ENCODE results near the gene NEK6. TPM values are rescaled to one million over a fixed set of nuclear protein-coding genes. Genes with fewer than 3 reads are reported as not detected.

NEK6 gene
- total RNA-seq, 1 experiment from 2014 or later = 28.4 TPM

DNA sequence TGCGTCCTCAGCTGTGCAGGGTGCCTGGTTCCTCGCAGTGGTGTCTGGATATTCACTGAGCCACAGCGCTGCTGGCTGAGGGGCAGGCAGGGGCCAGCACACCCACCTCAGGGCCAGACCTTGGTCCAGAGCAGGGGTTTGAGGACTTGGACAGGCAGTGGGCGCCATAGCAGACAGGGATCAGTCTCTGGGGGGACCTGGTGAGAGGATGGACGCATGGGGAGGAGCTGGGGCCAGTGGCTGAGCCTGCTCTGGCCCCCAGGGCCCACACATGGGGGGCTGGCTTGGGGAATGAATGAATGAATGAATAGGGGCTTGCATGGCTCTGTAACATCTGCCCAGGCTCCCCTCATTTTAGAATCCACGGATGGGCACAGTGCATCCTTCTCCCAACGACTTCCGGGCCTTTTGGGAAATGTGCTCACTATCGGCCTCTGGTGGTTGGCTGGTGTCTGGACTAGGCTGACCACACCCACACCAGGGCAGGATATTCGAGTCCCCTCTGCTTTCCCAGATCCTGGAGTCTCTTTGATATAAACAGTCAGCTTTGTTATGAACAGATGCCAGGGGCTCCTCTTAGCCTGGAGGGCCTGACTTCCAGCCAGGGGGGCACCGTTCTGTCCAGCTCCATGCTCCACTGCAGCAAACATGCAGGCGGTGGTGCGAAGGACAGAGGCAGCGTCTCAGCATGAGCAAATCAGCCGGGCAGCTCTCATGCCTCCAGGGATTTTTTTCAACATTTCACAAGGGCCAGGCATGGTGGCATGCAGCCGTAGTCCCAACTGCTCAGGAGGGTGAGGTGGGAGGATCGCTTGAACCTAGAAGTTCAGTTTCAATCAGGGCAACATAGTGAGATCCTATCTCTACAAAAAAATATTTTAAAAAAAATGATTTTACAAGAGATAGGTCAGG lies 62.6 kb downstream of the NEK6 start:
- H3K27me3 ChIP-seq = no peaks in the 10 kb centered on the region
- peaks cover 15% of the 10 kb centered on the region for H3K36me3 ChIP-seq
- no peak overlapping the region for H3K27ac ChIP-seq
- H3K4me1 ChIP-seq = peaks cover 14% of the 10 kb centered on the region
- DNase-seq = peak; percentile 84 to 92
- no peak overlapping the region for H3K4me3 ChIP-seq
- H3K9me3 ChIP-seq (replicated peaks) = no peaks in the 10 kb centered on the region

GRCh38 chr9:124321416-124321815 lies 63.7 kb downstream of the NEK6 start:
- H3K4me3 ChIP-seq = no peak overlapping the region
- H3K27ac ChIP-seq = no peak overlapping the region
- H3K4me1 ChIP-seq = peaks cover 14% of the 10 kb centered on the region
- H3K27me3 ChIP-seq = no peaks in the 10 kb centered on the region
- H3K36me3 ChIP-seq = peaks cover 8% of the 10 kb centered on the region; the same call in 1 of the 2 replicates
- DNase-seq = no peak
- H3K9me3 ChIP-seq (replicated peaks) = no peaks in the 10 kb centered on the region

DNA sequence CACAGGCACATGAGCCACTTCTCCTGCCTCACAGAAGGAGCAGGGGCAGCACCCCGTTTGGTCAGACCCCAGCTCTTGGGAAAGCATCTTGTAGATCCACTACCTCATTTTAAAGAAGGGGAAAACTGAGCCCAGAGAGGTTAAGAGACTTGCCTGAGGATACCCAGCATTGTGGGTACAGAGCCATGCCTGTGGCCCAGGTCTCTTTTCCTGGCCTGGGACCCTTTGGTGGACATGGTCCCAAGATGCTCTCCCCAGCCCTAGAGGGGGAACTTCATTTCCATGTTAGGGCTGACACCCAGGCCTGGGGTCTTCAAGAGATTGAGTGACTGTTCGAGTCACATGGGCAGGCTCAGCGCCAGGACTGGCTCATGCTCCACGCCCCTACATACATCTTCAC lies 64.2 kb downstream of the NEK6 start:
- Histone ChIP-seq H3K36me3 (peaks cover 8% of the 10 kb centered on the region; the same call in 1 of the 2 replicates), H3K4me1 (peaks cover 14% of the 10 kb centered on the region), H3K27me3 (no peaks in the 10 kb centered on the region), H3K9me3 (replicated peaks) (no peaks in the 10 kb centered on the region), H3K27ac (no peak overlapping the region), H3K4me3 (no peak overlapping the region)
- DNase-seq = no peak

- peaks cover 14% of the 10 kb centered on the region for H3K4me1 ChIP-seq
- peak; percentile 51 to 77 for DNase-seq
- no peak overlapping the region for H3K4me3 ChIP-seq
- H3K27me3 ChIP-seq = no peaks in the 10 kb centered on the region
- H3K36me3 ChIP-seq = peaks cover 2% of the 10 kb centered on the region; the same call in 1 of the 2 replicates
- H3K27ac ChIP-seq = peak overlapping the region; percentile 18; the same call in 1 of the 2 replicates
- no peaks in the 10 kb centered on the region for H3K9me3 ChIP-seq (replicated peaks)
Measured at GRCh38 chr9:124322618-124323432, 65.1 kb downstream of the NEK6 start.

GRCh38 chr9:124323904-124324303 lies 66.2 kb downstream of the NEK6 start:
- no peaks in the 10 kb centered on the region for H3K27me3 ChIP-seq
- no peak for DNase-seq
- H3K4me3 ChIP-seq = no peak overlapping the region
- no peaks in the 10 kb centered on the region for H3K9me3 ChIP-seq (replicated peaks)
- no peaks in the 10 kb centered on the region; the same call in 1 of the 2 replicates for H3K36me3 ChIP-seq
- H3K27ac ChIP-seq = no peak overlapping the region
- H3K4me1 ChIP-seq = peaks cover 14% of the 10 kb centered on the region

DNA sequence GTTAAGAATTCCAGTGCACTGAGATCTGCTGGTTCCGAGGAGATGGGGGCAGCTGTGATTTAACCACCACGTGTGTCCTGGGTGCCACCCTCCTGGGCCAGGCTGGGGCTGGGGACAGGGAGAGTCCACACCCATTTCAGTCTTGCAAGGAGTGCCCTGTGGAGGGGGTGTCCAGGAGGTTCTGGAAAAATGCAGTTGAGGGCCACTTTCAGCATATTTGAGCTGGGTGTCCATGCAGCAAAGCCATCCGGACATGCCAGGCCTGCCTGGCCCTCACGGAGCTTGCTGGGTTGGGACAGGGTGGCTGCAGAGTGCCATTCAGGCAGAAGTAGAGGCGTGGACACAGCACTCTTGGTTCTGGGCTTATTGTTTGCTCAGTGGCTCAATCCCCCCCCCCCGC lies 68.1 kb downstream of the NEK6 start:
- no peak overlapping the region for H3K4me3 ChIP-seq

DNA sequence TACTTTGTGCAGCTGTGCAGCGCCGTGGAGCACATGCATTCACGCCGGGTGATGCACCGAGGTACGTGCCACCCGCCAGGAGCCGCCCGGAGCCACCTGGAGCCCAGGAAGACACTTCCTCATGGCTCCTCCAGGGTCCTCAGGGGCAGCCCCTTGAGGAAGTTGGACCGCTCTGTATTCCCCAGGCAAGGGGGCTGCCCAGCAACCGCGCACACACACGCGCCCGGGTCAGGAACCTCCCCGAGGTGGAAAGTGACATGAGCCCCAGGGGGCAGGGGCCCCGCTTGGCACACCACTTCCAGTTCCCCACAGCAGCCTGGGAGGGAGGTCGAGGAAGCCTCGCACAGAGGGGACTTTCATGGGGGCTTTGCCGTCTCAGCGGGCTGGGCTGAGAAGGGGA lies 68.6 kb downstream of the NEK6 start:
- H3K9me3 ChIP-seq (replicated peaks) = no peaks in the 10 kb centered on the region
- H3K4me1 ChIP-seq = peaks cover 24% of the 10 kb centered on the region
- no peaks in the 10 kb centered on the region; the same call in 1 of the 2 replicates for H3K36me3 ChIP-seq
- no peak overlapping the region for H3K27ac ChIP-seq
- H3K4me3 ChIP-seq = no peak overlapping the region
- H3K27me3 ChIP-seq = no peaks in the 10 kb centered on the region
- no peak for DNase-seq

More for the DNA sequence above, 68.1 kb downstream of the NEK6 start:
- H3K36me3 ChIP-seq = no peaks in the 10 kb centered on the region; the same call in 1 of the 2 replicates
- H3K9me3 ChIP-seq (replicated peaks) = no peaks in the 10 kb centered on the region
- H3K4me1 ChIP-seq = peaks cover 24% of the 10 kb centered on the region
- no peak overlapping the region for H3K27ac ChIP-seq
- DNase-seq = no peak
- no peaks in the 10 kb centered on the region for H3K27me3 ChIP-seq

- no peaks in the 10 kb centered on the region; the same call in 1 of the 2 replicates for H3K36me3 ChIP-seq
Measured at GRCh38 chr9:124327491-124327890, 69.7 kb downstream of the NEK6 start.

DNA sequence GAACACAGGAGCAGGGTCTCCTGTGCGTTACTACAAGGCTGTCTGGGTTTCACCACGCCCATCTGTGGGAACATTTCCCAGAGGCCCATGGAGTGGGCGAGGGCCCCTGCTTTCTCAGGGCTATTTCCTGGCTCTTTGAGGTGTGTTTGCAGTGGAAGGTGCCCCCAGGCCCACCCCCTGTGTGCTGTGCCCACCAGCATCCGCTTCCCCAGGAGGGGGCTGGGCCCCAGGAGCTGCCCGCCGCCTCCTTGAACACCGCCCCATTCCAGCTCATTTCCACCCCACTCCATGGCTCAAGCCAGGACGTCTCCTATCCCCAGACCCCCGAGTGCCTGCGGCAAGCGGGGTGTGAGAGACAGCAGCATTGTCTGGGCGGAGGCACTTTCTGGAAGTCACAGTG lies 70.5 kb downstream of the NEK6 start:
- no peaks in the 10 kb centered on the region for H3K27me3 ChIP-seq

More at GRCh38 chr9:124327491-124327890, 69.7 kb downstream of the NEK6 start:
- no peak overlapping the region for H3K4me3 ChIP-seq
- H3K27ac ChIP-seq = no peak overlapping the region
- peaks cover 25% of the 10 kb centered on the region for H3K4me1 ChIP-seq
- DNase-seq = no peak
- no peaks in the 10 kb centered on the region for H3K9me3 ChIP-seq (replicated peaks)
- no peaks in the 10 kb centered on the region for H3K27me3 ChIP-seq

GRCh38 chr9:124329206-124329792 lies 71.5 kb downstream of the NEK6 start:
- Histone ChIP-seq H3K36me3 (no peaks in the 10 kb centered on the region; the same call in 1 of the 2 replicates), H3K27ac (no peak overlapping the region)

More for the DNA sequence above, 70.5 kb downstream of the NEK6 start:
- Histone ChIP-seq H3K27ac (no peak overlapping the region), H3K4me3 (no peak overlapping the region), H3K9me3 (replicated peaks) (no peaks in the 10 kb centered on the region), H3K36me3 (no peaks in the 10 kb centered on the region; the same call in 1 of the 2 replicates), H3K4me1 (peaks cover 28% of the 10 kb centered on the region)
- DNase-seq = no peak

GRCh38 chr9:124330011-124330697 lies 72.4 kb downstream of the NEK6 start:
- peaks cover 29% of the 10 kb centered on the region for H3K4me1 ChIP-seq
- H3K27ac ChIP-seq = peak overlapping the region; percentile 23
- H3K36me3 ChIP-seq = no peaks in the 10 kb centered on the region; the same call in 1 of the 2 replicates
- H3K9me3 ChIP-seq (replicated peaks) = no peaks in the 10 kb centered on the region
- no peaks in the 10 kb centered on the region for H3K27me3 ChIP-seq
- no peak overlapping the region for H3K4me3 ChIP-seq
- DNase-seq = peak; percentile 66 to 70

More at GRCh38 chr9:124329206-124329792, 71.5 kb downstream of the NEK6 start:
- DNase-seq = no peak
- no peak overlapping the region for H3K4me3 ChIP-seq
- H3K4me1 ChIP-seq = peaks cover 29% of the 10 kb centered on the region
- no peaks in the 10 kb centered on the region for H3K9me3 ChIP-seq (replicated peaks)
- H3K27me3 ChIP-seq = no peaks in the 10 kb centered on the region

DNA sequence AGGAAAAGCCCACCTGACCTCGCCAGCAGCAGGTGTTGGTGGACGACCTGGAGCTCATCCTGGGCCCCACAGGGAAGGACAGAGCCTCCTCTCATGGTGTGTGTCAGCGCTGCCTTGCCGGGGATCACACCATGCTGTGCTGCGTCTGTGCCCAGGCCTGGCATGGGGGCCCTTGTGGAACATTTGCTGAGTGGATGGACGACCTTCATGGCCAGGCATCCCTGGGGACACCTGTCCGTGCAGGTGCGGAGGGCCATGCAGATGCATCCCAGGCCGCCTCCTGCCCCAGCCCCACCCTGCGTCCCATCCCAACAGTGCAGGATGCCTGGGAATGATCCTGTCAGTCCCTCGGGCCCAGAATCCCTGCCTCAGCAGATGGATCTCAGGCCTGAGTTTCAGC lies 73.8 kb downstream of the NEK6 start:
- Histone ChIP-seq H3K27me3 (no peaks in the 10 kb centered on the region), H3K4me1 (peaks cover 29% of the 10 kb centered on the region), H3K9me3 (replicated peaks) (no peaks in the 10 kb centered on the region), H3K36me3 (no peaks in the 10 kb centered on the region; the same call in 1 of the 2 replicates), H3K4me3 (no peak overlapping the region), H3K27ac (peak overlapping the region; percentile 78)
- DNase-seq = no peak

DNA sequence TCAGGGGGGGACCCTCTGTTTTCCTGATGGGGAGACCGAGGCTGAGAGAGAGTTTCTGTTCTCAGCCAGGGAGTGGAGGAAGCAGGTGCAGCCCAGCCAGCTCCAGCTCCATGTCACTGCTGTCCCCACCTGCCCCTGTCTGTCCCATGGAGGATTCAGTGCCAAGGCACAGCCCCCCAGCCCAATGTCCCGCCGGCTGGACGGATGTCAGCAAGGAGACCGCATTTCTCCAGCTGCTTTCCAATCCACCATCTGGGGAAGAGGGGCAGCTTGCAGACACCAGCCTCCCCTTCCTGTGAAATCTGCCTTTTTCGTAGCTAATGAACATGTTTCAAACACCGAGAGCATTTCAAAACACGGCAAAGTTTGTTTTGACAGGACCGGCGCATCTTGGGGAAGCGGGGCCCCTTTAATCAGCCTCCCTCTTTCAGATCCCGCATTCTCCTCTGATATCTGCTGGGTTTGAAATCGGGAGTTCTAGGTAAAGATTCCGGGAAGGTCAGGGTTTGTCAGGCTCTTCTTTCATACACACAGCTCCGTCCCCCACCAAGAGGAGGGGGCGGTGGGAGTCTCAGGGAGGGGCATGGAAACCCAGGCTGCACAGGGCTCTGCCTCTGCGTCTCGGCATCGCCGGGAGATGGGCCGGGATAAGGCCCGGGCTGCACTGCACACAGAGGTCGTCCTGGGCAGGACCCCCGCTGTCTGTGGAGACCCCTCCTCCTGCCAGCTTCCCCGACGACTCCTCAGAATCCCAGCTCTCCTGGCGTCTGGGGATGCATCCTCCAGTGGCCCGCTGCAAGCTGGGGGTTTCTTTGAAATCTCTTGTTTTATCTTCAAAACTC lies 74.8 kb downstream of the NEK6 start:
- Histone ChIP-seq H3K36me3 (peaks cover under 1% of the 10 kb centered on the region), H3K4me3 (peak overlapping the region; percentile 35), H3K27me3 (no peaks in the 10 kb centered on the region), H3K4me1 (peaks cover 29% of the 10 kb centered on the region), H3K9me3 (replicated peaks) (no peaks in the 10 kb centered on the region), H3K27ac (peak overlapping the region; percentile 78)
- DNase-seq = peak; percentile 99
